ENCODE results near the gene TACR2.

Gene TACR2

GRCh38 chr10:69366738-69367137, 50.0 kb downstream of the TACR2 start:
- no peak for DNase-seq

GRCh38 chr10:69364232-69364940, 52.3 kb downstream of the TACR2 start:
- DNase-seq: no peak

GRCh38 chr10:69363666-69364065, 53.1 kb downstream of the TACR2 start:
- DNase-seq: no peak

- no peak for DNase-seq
Measured at GRCh38 chr10:69362471-69362954, 54.2 kb downstream of the TACR2 start.

GRCh38 chr10:69361303-69361614, 55.5 kb downstream of the TACR2 start:
- DNase-seq: no peak

- no peak for DNase-seq
Measured at GRCh38 chr10:69360485-69361302, 56.0 kb downstream of the TACR2 start.

- DNase-seq: no peak
Measured at GRCh38 chr10:69359594-69359993, 57.1 kb downstream of the TACR2 start.

GRCh38 chr10:69359148-69359547, 57.6 kb downstream of the TACR2 start:
- DNase-seq: no peak

GRCh38 chr10:69358148-69358795, 58.4 kb downstream of the TACR2 start:
- DNase-seq: no peak

GRCh38 chr10:69356187-69356586, 60.5 kb downstream of the TACR2 start:
- no peak for DNase-seq

- DNase-seq: no peak
Measured at GRCh38 chr10:69353977-69354635, 62.6 kb downstream of the TACR2 start.

Measured in midbrain (tissue), 1 donor.